Measurements from ENCODE around the gene VPS45. TPM values are rescaled to one million over a fixed set of nuclear protein-coding genes. Genes with fewer than 3 reads are reported as not detected.
"Not testable (repeated sequence)": the region's sequence is repeated elsewhere in the genome, so short reads cannot be mapped to it uniquely, and the experiment has no call there.

The VPS45 gene
- polyA plus RNA-seq, 3 donors from 2014 or later, result 30.5 to 39.9 (median 35.1) TPM

DNA sequence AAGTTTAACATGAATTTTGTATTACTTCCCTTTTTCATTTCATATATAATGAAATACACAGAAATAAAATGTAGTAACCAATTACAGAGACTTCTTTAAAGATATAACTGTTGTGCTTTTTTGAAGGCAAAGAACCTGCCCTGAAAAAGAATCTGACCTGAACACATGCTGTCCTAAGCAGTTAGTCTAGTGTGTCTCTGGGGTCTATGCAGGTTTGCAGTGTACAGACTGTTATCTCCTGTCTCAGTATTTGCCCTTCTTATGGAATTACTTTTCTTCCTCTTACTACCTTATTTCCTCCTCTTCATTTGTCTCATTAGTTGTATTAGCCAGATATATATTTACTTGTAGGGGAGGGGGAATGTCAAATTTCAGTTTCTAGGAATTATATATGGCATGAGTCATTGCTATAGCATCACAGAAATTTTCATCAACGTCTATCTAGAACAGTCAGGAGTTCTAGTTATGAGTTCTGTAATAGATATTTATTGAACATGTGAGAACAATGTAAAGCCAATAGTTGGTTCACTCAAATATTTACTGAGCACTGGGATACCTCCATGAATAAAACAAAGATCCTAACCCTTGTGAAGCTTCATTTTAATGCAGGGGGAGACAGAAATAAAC lies 53.8 kb downstream of the VPS45 start:
- no peak for DNase-seq
- Mint-ChIP-seq H3K4me3 (no peak overlapping the region), H3K27me3 (ENCODE audit: low read depth in 3 of 3) (peaks cover 0 to 3% (median 2%) of the 10 kb centered on the region in 3 donors), H3K4me1 (no peaks in the 10 kb centered on the region), H3K27ac (no peak overlapping the region), H3K36me3 (peaks cover 0 to 13% (median 0%) of the 10 kb centered on the region in 3 donors), H3K9me3 (no peaks in the 10 kb centered on the region)

DNA sequence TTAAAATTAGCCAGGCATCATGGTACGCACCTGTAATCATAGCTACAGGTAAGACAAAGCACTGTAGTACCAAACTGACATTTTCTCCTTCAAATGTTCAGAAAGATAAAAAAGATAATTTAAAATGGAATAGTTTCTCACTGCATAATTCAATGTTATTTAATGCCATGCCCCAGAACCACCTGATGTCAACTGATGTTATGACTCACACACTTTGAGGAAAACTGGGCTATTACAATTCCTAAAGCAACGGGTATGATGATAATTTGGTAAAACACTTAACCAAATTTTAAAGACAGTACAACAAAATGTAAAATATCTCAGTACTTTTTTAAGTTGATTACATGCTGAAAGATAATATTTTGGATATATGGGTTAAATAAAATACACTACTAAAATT lies 59.2 kb downstream of the VPS45 start:
- H3K36me3 Mint-ChIP-seq, result peaks cover 0 to 7% (median 0%) of the 10 kb centered on the region in 3 donors
- no peak overlapping the region for H3K4me3 Mint-ChIP-seq
- no peak overlapping the region for H3K27ac Mint-ChIP-seq
- no peaks in the 10 kb centered on the region for H3K4me1 Mint-ChIP-seq
- H3K9me3 Mint-ChIP-seq, result no peaks in the 10 kb centered on the region
- peaks cover 0 to 3% (median 2%) of the 10 kb centered on the region in 3 donors for H3K27me3 Mint-ChIP-seq (ENCODE audit: low read depth in 3 of 3)
- DNase-seq, result no peak

DNA sequence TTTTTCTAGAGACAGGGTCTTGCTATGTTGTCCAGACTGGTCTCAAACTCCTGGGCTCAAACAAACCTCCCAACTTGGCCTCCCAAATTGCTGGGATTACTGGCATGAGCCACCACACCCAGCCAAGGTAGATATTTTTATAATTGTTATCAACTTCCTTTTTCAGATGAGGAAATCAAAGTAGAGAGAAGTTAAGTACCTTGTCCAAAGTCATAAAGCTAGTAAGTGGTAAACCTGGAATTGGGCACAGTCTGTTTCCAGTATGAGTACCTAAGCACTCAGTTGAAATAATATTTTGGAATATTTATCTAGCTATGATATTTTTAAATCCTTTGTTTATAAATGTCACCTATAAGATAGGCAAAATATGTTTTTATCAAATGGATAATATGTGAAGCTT lies 59.9 kb downstream of the VPS45 start:
- Mint-ChIP-seq H3K4me1 (no peaks in the 10 kb centered on the region), H3K9me3 (no peaks in the 10 kb centered on the region), H3K4me3 (no peak overlapping the region), H3K27me3 (ENCODE audit: low read depth in 3 of 3) (no peaks in the 10 kb centered on the region), H3K27ac (no peak overlapping the region), H3K36me3 (peaks cover 0 to 7% (median 0%) of the 10 kb centered on the region in 3 donors)
- no peak for DNase-seq

DNA sequence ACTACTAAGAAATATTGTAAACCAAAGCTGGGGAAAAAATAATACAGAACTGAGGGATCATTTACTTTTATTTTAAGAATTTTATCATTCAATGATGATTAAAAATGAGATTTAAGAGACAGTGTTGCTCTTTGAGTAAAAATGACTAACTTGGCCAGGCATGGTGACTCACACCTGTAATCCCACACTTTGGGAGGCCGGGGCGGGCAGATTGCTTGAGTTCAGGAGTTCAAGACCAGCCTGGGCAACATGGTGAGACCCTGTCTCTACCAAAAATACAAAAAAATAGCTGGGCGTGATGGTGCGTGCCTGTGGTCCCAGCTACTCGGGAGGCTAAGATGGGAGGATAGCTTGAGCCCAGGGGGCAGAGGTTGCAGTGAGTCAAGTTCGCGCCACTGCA lies 60.3 kb downstream of the VPS45 start:
- no peak overlapping the region for H3K27ac Mint-ChIP-seq
- H3K4me1 Mint-ChIP-seq, result no peaks in the 10 kb centered on the region
- no peaks in the 10 kb centered on the region for H3K9me3 Mint-ChIP-seq
- no peak for DNase-seq
- no peaks in the 10 kb centered on the region for H3K27me3 Mint-ChIP-seq (ENCODE audit: low read depth in 3 of 3)
- peaks cover 0 to 6% (median 0%) of the 10 kb centered on the region in 3 donors for H3K36me3 Mint-ChIP-seq
- no peak overlapping the region for H3K4me3 Mint-ChIP-seq

DNA sequence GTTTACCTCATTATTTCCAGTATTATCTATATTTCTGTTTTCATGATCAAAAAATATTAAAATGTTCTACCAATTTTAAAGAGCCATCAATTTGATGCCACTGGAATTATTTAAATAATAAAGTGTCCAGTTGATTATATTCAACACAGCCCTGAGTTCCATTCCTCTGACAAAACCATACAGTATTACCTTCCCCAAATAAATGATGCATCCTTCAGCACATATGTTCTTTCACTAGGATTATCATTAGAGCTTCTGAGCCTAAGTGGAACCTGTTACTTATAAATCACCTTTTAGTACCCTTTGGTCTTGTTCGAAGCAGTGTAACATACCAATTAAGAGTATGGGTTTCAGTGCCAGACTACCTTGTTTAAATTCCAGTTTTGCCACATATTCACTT lies 64.8 kb downstream of the VPS45 start:
- Mint-ChIP-seq H3K27ac (no peak overlapping the region), H3K9me3 (no peaks in the 10 kb centered on the region), H3K27me3 (ENCODE audit: low read depth in 3 of 3) (peaks cover 0 to 2% (median 0%) of the 10 kb centered on the region in 3 donors), H3K36me3 (peaks cover 0 to 6% (median 0%) of the 10 kb centered on the region in 3 donors), H3K4me1 (no peaks in the 10 kb centered on the region), H3K4me3 (no peak overlapping the region)
- DNase-seq, result no peak

DNA sequence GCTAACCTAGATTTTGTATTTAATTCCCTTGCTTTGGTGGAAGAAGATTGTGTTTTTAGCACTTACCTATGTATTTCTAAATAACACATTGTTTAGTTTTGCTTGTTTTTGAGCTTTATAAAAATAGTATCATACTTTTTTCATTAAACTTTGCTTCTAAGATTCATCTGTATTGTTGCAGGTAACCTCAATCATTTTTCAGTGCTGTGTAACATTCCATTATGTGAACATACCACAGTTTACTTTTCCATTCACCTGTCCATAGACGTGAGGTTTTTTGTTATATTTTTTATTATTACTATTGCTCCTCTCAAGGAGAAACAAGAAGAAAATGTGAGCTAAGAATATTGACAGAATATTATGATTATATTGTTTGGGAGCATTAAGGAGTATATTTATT lies 67.0 kb downstream of the VPS45 start:
- Mint-ChIP-seq H3K27me3 (ENCODE audit: low read depth in 3 of 3) (peaks cover 0 to 2% (median 0%) of the 10 kb centered on the region in 3 donors), H3K4me1 (no peaks in the 10 kb centered on the region), H3K27ac (no peak overlapping the region), H3K4me3 (no peak overlapping the region), H3K9me3 (no peaks in the 10 kb centered on the region), H3K36me3 (peaks cover 0 to 6% (median 0%) of the 10 kb centered on the region in 3 donors)
- DNase-seq, result no peak

DNA sequence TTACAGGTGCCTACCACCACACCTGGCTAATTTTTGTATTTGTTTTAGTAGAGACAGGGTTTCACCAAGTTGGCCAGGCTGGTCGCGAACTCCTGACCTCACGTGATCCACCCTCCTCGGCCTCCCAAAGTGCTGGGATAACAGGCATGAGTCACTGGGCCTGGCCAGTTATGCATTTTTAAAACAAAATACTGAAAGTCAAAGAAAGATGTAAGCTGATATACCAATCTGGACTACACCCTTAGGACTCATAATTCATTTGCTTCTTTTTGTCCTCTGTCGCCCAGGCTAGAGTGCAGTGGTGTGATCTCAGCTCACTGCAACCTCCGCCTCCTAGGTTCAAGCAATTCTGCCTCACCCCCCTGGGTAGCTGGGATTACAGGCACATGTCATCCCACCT lies 67.8 kb downstream of the VPS45 start:
- not testable (repeated sequence) for H3K36me3 Mint-ChIP-seq; DNase-seq; H3K4me1 Mint-ChIP-seq; H3K27me3 Mint-ChIP-seq (ENCODE audit: low read depth in 3 of 3); H3K27ac Mint-ChIP-seq; H3K4me3 Mint-ChIP-seq; H3K9me3 Mint-ChIP-seq

DNA sequence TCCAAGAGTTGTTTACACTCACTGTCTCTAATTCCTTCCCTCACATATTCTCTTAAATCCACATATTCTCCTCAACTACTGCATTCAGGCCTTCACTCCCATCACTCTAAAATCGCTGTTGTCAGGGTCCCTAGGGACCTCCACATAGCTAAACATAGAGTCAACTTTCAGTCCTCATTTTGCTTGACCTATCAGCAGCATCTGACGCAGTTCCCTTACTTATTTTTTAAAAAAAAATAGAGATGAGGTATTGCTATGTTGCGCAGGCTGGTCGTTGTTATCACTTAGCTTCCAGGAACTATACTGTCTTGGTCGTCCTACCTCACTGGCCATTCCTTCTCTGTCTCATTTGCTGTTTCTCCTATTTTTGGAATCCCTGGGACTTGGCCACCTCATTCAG lies 70.5 kb downstream of the VPS45 start:
- no peak overlapping the region for H3K27ac Mint-ChIP-seq
- H3K4me1 Mint-ChIP-seq, result no peaks in the 10 kb centered on the region
- DNase-seq, result no peak
- no peak overlapping the region for H3K4me3 Mint-ChIP-seq
- H3K36me3 Mint-ChIP-seq, result peaks cover 0 to 9% (median 0%) of the 10 kb centered on the region in 3 donors
- peaks cover 0 to 2% (median 0%) of the 10 kb centered on the region in 3 donors for H3K27me3 Mint-ChIP-seq (ENCODE audit: low read depth in 3 of 3)
- no peaks in the 10 kb centered on the region for H3K9me3 Mint-ChIP-seq

DNA sequence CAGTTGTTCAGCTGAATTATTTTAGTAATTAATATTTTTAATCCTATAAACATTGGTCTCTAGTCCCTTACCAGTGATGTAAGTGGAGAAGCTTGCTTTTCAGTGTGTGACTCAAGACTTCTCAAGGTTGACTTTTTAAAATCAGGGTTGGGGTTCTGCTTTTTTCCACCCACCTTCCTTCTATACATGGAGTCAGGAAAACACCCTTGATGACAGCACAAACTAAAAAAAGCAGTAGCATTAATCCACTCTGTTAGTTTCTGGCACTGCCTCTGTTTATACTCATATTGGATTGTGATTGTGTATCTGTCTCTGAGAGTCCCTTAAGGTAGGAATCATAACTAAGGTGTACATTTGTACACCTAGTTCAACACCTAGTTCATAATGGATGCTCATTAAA lies 73.9 kb downstream of the VPS45 start:
- no peak overlapping the region for H3K4me3 Mint-ChIP-seq
- H3K27ac Mint-ChIP-seq, result no peak overlapping the region
- H3K36me3 Mint-ChIP-seq, result peaks cover 0 to 5% (median 3%) of the 10 kb centered on the region in 3 donors
- no peak for DNase-seq
- H3K4me1 Mint-ChIP-seq, result no peaks in the 10 kb centered on the region
- no peaks in the 10 kb centered on the region for H3K9me3 Mint-ChIP-seq
- H3K27me3 Mint-ChIP-seq (ENCODE audit: low read depth in 3 of 3), result peaks cover 0 to 2% (median 2%) of the 10 kb centered on the region in 3 donors

DNA sequence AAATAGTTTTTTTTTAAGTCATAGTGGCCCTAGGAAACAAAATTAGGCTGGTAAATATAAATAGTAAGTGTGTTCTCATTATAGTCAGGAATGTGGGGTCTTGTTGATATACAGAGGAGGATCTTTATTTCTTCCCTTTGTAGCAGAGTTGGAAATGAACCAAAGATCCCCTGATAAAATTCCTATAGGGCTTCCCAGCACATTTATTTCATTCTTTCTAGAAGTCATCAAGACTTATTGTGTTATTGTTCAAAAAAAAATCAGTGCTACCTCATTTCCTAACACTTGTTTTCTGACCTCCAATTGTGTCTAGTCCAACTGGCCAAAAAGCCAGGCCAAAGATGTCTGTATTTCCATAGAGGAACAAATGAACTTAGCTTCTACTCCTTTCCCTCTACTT lies 74.5 kb downstream of the VPS45 start:
- peaks cover 0 to 7% (median 3%) of the 10 kb centered on the region in 3 donors for H3K36me3 Mint-ChIP-seq
- no peak overlapping the region for H3K27ac Mint-ChIP-seq
- peaks cover 4 to 6% of the 10 kb centered on the region in 2 donors for H3K4me1 Mint-ChIP-seq
- H3K27me3 Mint-ChIP-seq (ENCODE audit: low read depth in 3 of 3), result peaks cover 0 to 2% (median 1%) of the 10 kb centered on the region in 3 donors
- H3K9me3 Mint-ChIP-seq, result no peaks in the 10 kb centered on the region
- DNase-seq, result no peak
- no peak overlapping the region for H3K4me3 Mint-ChIP-seq

DNA sequence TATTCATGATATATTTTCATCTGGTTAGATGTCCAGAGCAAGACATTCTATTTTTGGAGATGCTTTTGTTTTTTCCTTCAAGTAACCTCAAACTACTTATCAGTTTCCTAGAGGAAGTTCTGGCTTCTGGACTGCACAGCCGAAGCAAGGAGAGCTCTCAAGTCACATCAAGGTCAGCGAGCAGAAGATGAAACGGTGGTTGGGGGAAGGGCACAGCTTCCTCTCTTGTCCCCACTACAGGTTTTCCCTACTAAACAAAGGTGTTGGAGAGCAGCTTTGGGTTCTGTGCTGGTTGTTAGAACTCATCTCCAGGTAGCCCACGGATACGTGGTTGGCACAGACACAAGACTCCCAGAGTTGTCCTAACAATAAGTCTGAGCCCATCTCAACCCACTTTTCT lies 77.0 kb downstream of the VPS45 start:
- no peak overlapping the region for H3K27ac Mint-ChIP-seq
- no peak overlapping the region for H3K4me3 Mint-ChIP-seq
- no peaks in the 10 kb centered on the region for H3K9me3 Mint-ChIP-seq
- H3K4me1 Mint-ChIP-seq, result peaks cover 15 to 18% of the 10 kb centered on the region in 2 donors
- no peak for DNase-seq
- H3K36me3 Mint-ChIP-seq, result peaks cover 0 to 7% (median 3%) of the 10 kb centered on the region in 3 donors
- peaks cover 2 to 5% (median 4%) of the 10 kb centered on the region in 3 donors for H3K27me3 Mint-ChIP-seq (ENCODE audit: low read depth in 3 of 3)

DNA sequence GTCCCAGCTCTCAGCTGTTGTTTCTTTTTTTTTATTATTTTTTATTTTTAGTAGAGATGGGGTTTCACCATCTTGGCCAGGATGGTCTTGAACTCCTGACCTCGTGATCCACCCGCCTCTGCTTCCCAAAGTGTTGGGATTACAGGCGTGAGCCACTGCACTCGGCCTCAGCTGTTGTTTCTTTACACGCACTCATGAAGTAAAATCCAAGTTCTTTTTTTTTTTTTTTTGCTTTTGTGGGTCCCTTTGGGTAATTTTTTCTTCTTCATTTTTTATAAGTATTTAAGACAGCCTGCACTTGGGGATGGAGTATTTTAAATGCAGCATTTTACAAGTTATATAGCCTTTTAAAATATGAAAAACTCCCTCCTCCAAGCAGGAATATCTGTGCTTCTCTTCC lies 78.4 kb downstream of the VPS45 start:
- H3K36me3 Mint-ChIP-seq; H3K27ac Mint-ChIP-seq; H3K27me3 Mint-ChIP-seq (ENCODE audit: low read depth in 3 of 3); DNase-seq; H3K4me3 Mint-ChIP-seq; H3K9me3 Mint-ChIP-seq: not testable (repeated sequence)
- peaks cover 18 to 22% of the 10 kb centered on the region in 2 donors for H3K4me1 Mint-ChIP-seq

DNA sequence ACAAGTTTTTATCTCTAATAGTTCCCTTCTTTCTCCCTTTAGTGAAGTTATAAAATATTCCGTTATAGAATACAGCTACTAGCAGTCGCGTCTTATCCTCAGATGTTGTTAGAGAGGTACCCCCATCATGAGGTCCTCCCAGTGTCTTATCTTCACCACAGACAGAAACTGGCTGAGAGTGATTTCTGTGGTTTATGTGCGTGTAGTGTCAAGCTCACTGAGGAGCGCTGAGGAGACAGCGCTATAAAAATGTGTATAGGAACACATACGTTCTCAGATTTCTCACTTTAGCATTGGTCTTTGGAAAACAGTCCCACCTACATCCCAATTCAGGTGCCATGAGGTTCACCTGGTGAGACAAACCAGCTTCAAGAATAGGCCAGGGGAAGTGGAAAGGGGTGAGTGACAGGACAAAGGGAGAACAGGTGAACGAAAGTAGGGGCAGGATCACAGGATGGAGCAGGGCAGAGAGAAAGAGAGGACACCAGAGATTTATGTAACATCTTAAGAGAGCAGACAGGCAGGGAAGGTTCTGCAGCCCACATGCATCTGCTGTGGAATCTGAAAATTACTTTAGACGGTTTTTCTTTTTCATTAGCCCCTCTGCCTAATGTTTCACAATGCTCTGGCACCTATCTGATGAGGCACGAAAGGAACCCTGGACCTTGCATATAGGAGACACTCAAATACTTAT lies 79.4 kb downstream of the VPS45 start:
- Mint-ChIP-seq H3K27me3 (ENCODE audit: low read depth in 3 of 3) (peaks cover 8 to 13% (median 10%) of the 10 kb centered on the region in 3 donors), H3K4me1 (peaks cover 28 to 31% of the 10 kb centered on the region in 2 donors), H3K4me3 (peak overlapping the region in 1 of 5 donors; percentile 25), H3K9me3 (no peaks in the 10 kb centered on the region), H3K27ac (peak overlapping the region in 4 of 6 donors; percentile 3 to 40 (median 25)), H3K36me3 (peaks cover 0 to 7% (median 0%) of the 10 kb centered on the region in 3 donors)
- DNase-seq, result no peak

DNA sequence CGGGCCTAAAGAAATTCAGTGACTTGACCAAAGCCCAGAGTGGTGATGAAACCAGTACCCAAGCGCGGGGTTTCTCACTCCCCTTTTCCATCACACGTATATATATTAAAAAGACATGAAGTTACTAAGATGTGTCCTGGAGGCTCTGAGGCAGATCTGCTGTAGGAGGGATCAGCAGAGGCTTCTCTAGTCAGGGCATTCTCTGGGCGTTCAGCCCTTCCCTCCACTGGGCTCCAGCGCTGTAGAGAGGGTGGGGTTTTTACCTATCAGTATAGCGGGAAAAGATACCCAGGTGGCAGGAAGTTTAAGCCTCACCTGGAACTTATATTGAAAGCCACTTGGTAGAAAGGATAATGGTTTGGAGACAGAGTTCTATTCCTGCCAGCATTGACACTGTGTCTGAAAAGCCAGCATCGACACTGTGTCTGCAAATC lies 81.3 kb downstream of the VPS45 start:
- Mint-ChIP-seq H3K36me3 (peaks cover 4 to 7% (median 4%) of the 10 kb centered on the region in 3 donors), H3K9me3 (no peaks in the 10 kb centered on the region), H3K4me1 (peaks cover 37 to 47% of the 10 kb centered on the region in 2 donors), H3K4me3 (peak overlapping the region; percentile 83 to 92 (median 91)), H3K27ac (peak overlapping the region; percentile 75 to 97 (median 86)), H3K27me3 (ENCODE audit: low read depth in 3 of 3) (peaks cover 8 to 13% (median 10%) of the 10 kb centered on the region in 3 donors)
- DNase-seq, result no peak

Data from immature natural killer cell (primary cell).